Panc1 (cell line): Measurements from ENCODE around the gene WDFY2. TPM values are rescaled to one million over a fixed set of nuclear protein-coding genes. Genes with fewer than 3 reads are reported as not detected.

Source experiments
- ATAC-seq: fragments of 200-7000 bp; cut with Tn5 transposase; 2 replicates; pipeline ENCODE4 v1.9.1; 2020; ENCODE audit warnings: mild to moderate bottlenecking, moderate library complexity
- BruUV-seq: library from RNA; stranded (reverse); fragments of 400-500 nt; replicated peaks from 2 replicates; lab custom pipeline; 2021; lab: Mats Ljungman, UMichigan
- CTCF ChIA-PET: fragments of 300-600 bp; sonication (Branson Sonifier 250); formaldehyde crosslinking; loops from one replicate; lab custom pipeline; 2022; ENCODE audit warnings: antibody characterized with exemption; lab: Charles Lee
- POLR2A ChIA-PET: fragments of 300-600 bp; sonication (Branson Sonifier 250); formaldehyde crosslinking; loops from one replicate; lab custom pipeline; 2022; ENCODE audit warnings: antibody characterized with exemption; lab: Charles Lee
- DNase-seq: peaks from one replicate; pipeline ENCODE4 v3.0.0-alpha.2; 2010; ENCODE audit warnings: low read depth, low spot score
- H3K27ac ChIP-seq: 2 replicates; pipeline ENCODE4 v1.5.1; 2011; ENCODE audit warnings: mild to moderate bottlenecking, low read length, inconsistent platforms
- H3K27me3 ChIP-seq: fragments of 200-500 bp; sonication (Bioruptor generic); 2 replicates; pipeline ENCODE4 v1.6.0; 2014; ENCODE audit warnings: low read length, inconsistent platforms; ENCODE audit not compliant: control insufficient read depth, insufficient read depth
- H3K36me3 ChIP-seq: fragments of 200-500 bp; sonication (Bioruptor generic); 2 replicates; pipeline ENCODE4 v1.5.1; 2014; ENCODE audit warnings: inconsistent platforms, mild to moderate bottlenecking, low read length, moderate library complexity; ENCODE audit not compliant: control insufficient read depth, insufficient read depth
- H3K4me1 ChIP-seq: 2 replicates; pipeline ENCODE4 v1.5.1; 2011; ENCODE audit warnings: inconsistent platforms, mild to moderate bottlenecking, low read length, moderate library complexity; ENCODE audit not compliant: control insufficient read depth, insufficient read depth
- H3K4me3 ChIP-seq, 2 experiments: 2 replicates each; pipeline ENCODE4 v1.5.1; 2011 to 2012; ENCODE audit warnings: low read depth in 2 of 2, low read length in 2 of 2, mild to moderate bottlenecking in 2 of 2, inconsistent platforms in 1 of 2, moderate library complexity in 1 of 2
- H3K9me3 ChIP-seq: fragments of 200-500 bp; sonication (Bioruptor generic); 2 replicates; pipeline ENCODE4 v1.5.1; 2014; ENCODE audit warnings: low read depth, mild to moderate bottlenecking, inconsistent platforms, low read length, moderate library complexity; ENCODE audit not compliant: control insufficient read depth, insufficient read depth
- CTCF ChIP-seq: fragments of 450-650 bp; IDR thresholded peaks from 2 replicates; pipeline ENCODE4 v1.5.1; 2017; ENCODE audit warnings: mild to moderate bottlenecking
- POLR2AphosphoS5 ChIP-seq: IDR thresholded peaks from 2 replicates; pipeline ENCODE4 v1.6.1; 2012; ENCODE audit warnings: mild to moderate bottlenecking, low read depth, low read length, moderate library complexity
- REST ChIP-seq, 2 experiments: IDR thresholded peaks; 2 replicates each; pipeline ENCODE4 v1.6.1; 2011 to 2012; ENCODE audit warnings: low read depth in 2 of 2, control low read depth in 1 of 2, low read length in 1 of 2, mild to moderate bottlenecking in 1 of 2, moderate library complexity in 1 of 2; ENCODE audit not compliant: insufficient read depth in 1 of 2
- SIN3A ChIP-seq: IDR thresholded peaks from 2 replicates; pipeline ENCODE4 v1.6.1; 2012; ENCODE audit warnings: low read depth, mild to moderate bottlenecking, low read length, moderate library complexity, borderline replicate concordance; ENCODE audit not compliant: insufficient read depth
- TCF7L2 ChIP-seq: IDR thresholded peaks from 2 replicates; pipeline ENCODE4 v1.6.1; 2011; ENCODE audit warnings: mild to moderate bottlenecking, low read depth, low read length, inconsistent platforms
- in situ Hi-C: cut with HindIII; loops from 2 replicates; pipeline ENCODE4 v1.10.0; 2016; ENCODE audit warnings: low sequenced_read_pairs, low pct_unique_long_range_greater_than_20kb
- intact Hi-C: fragments of 100-400 bp; cut with micrococcal nuclease; formaldehyde crosslinking; loops from one replicate; pipeline ENCODE4 v1.10.0; 2022; ENCODE audit not compliant: unreplicated experiment
- total RNA-seq: library from RNA; stranded (reverse); gene quantifications from one replicate; pipeline ENCODE4 v1.2.1, GENCODE V29; 2021; ENCODE audit not compliant: unreplicated experiment

The WDFY2 gene
- total RNA-seq, 1 experiment from 2014 or later = 7.8 TPM

- TF ChIP-seq POLR2AphosphoS5 (no peak), CTCF (no peak), TCF7L2 (no peak), REST (IDR thresholded peaks at IDR 0.05; ENCODE audit: insufficient read depth in 1 of 2, low read depth in 2 of 2, low read length in 1 of 2) (no peak), SIN3A (no peak)
- DNase-seq (no peak), ATAC-seq (no peak)
- no TSS peak for BruUV-seq
- ChIA-PET POLR2A (no interaction called here), CTCF (no interaction called here)
- no peak overlapping the region for H3K27ac ChIP-seq
- no peaks in the 10 kb centered on the region for H3K4me1 ChIP-seq
- H3K9me3 ChIP-seq = peaks cover 3% of the 10 kb centered on the region; the same call in 1 of the 2 replicates
- in situ Hi-C loops (no loop called here), intact Hi-C loops (no loop called here)
- H3K36me3 ChIP-seq = no peaks in the 10 kb centered on the region
- no peak overlapping the region for H3K4me3 ChIP-seq
- H3K27me3 ChIP-seq = no peaks in the 10 kb centered on the region
Observed at GRCh38 chr13:51660813-51661212, 76.6 kb downstream of the WDFY2 start.

- in situ Hi-C loops (no loop called here), intact Hi-C loops (no loop called here)
- H3K4me3 ChIP-seq = no peak overlapping the region
- no peak overlapping the region for H3K27ac ChIP-seq
- ChIA-PET CTCF (no interaction called here), POLR2A (interaction anchor here (0.6 kb wide), 1 partner anchor 43 kb away, joined by 3 read pairs; no protein-coding TSS in a partner anchor)
- no peak for ATAC-seq
- no peak for TF ChIP-seq SIN3A
- H3K4me1 ChIP-seq = peaks cover 3% of the 10 kb centered on the region; the same call in 1 of the 2 replicates
- H3K36me3 ChIP-seq = no peaks in the 10 kb centered on the region
- no peak for DNase-seq
- no TSS peak for BruUV-seq
- H3K27me3 ChIP-seq = no peaks in the 10 kb centered on the region
- H3K9me3 ChIP-seq = no peaks in the 10 kb centered on the region
Observed at GRCh38 chr13:51663973-51664957, 80.0 kb downstream of the WDFY2 start.
